Activated CD4-positive, alpha-beta T cell treated with anti-CD3 and anti-CD28 coated beads, Interleukin-2, amount 50 U/mL, for 1 hour (primary cell): ENCODE results near the gene IGF2BP3.

Experiments
- DNase-seq: peaks from one replicate; pipeline ENCODE4 v3.0.0-alpha.2; 2020

Gene IGF2BP3

DNA sequence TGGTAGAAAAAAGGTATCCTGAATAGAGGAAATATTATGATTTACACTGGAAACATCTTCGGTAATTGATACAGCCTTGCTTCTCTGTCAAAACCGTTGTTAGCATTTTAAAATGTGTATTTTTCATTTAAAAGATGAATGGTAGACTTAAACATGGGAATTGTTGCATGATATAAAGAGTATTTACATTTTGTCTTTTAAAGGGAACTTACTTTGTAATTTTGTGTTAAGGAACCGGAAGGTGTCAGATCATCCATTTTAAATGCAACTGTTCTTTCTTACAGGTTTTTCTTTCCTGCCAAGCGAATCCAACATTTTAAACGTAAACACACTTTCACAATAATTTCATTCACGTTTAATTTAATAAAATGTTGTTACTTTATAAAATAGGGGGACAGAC, 1.8 kb upstream of the IGF2BP3 start:
- DNase-seq: no peak

- DNase-seq: peak; percentile 16
These were observed 992 bp upstream of the IGF2BP3 start for GRCh38 chr7:23471106-23471859.

GRCh38 chr7:23469961-23470250, 385 bp downstream of the IGF2BP3 start:
- no peak for DNase-seq

DNA sequence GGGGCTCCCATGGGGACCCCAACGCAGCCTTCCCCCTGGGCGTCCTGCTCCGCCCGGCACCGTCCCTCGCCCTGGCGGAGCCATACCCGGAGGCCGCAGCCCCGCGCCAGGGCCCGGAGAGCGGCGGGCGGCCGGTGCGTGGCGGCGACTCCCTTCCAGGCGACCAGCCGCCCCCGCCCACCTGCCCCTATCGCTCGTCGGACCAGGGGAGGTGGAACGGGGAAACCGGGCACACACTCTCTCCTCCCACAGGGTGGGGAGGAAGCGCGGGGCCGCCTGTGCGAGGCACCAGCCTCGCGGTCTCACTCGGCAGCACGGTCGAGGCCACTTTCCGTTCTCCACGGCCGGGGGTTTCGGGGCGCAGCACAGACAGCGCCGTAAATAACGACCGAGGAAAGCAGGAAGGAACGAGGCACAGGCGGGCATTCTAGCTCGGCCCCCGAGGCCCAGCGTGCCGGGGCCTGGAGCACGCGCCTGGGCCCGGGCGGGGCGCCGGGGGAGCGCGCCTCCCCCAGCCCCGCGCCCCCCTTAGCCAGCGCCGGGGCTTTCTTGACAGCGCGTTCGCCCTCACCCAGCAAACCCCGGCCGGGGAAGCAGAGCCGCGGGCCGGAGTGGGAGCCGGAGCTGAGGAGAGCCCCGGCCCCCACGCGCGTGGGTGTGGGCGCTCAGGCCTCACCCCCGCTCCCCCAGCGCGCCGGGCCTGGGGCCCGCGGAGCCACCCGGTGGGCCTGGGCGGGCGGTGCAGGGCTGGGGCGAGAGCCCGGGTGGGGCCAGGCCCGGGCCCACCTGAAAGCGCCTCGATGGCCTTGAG, 936 bp downstream of the IGF2BP3 start:
- DNase-seq: peak; percentile 29

DNA sequence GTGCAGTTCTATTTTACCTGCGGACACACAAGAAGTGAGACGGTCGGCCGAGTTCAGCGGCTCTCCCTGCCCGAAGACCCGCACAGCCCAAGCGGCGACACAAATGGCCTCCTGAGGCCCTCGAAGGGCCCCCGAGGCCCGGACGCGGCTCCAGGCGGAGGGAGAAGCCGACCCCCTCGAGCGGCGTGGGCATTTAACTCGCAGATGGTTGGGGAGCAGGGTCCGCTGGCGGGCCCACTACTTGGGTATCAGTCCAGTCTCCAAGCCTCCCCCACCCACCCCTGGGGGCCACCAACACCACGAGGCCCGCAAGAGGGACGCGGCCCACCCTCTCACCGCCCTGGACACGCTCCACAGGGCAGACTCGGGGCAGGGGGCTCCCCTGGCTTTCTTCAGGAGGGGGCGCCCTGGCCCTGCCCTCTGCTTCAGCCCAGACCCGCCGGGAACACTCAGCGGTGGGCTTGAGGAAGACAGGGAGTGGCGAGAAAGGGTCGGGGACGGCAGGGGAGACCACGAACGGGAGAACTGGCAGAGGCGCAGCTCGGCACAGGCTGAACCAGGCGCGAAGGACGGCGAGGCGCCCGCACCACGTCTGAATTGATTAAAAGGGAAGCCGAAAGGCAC, 1.7 kb downstream of the IGF2BP3 start:
- peak; percentile 11 for DNase-seq

GRCh38 chr7:23467806-23468525, 2.3 kb downstream of the IGF2BP3 start:
- peak; percentile 4 for DNase-seq

DNA sequence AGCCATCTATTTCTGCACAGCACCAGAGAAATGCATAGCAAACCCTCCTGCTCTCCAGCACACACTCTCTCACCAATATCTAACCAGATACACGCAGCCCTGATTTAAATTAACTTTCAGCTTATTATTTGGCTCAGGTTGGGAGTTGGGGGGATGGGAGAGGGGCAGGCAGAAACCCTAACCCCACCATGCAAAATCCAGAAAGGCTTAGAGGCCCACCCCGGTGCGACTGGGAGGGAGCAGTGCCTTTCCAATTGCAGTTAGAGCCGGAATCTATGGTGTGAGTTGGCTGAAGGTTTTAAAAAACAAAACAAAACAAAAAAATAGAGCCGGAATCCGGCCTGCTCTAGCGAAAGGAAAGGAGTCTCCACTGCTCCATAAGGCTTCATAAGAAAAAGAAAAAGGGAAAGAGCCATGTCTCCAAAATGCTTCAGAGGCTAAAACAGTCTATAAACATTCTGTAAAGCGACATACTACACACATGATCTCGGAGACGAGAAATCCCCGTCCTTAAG, 2.9 kb downstream of the IGF2BP3 start:
- no peak for DNase-seq

DNA sequence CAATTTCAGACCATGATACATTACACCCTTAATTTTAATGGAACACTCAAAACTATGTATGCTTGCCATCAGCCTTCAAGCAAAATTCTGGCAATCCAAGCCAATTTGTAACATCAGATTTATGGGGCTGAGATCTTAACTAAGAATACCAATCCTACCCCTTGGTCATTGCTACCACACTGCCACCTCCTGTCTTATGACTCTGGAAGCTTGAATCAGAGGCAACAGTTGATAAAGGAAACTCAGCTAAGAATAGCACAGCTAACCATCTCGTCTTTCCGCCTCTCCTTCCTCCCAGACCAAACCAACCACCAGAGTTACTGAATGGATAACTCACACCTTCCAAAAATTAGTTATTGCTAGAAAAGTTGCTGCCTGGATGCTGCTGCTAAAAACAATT, 7.4 kb downstream of the IGF2BP3 start:
- no peak for DNase-seq

DNA sequence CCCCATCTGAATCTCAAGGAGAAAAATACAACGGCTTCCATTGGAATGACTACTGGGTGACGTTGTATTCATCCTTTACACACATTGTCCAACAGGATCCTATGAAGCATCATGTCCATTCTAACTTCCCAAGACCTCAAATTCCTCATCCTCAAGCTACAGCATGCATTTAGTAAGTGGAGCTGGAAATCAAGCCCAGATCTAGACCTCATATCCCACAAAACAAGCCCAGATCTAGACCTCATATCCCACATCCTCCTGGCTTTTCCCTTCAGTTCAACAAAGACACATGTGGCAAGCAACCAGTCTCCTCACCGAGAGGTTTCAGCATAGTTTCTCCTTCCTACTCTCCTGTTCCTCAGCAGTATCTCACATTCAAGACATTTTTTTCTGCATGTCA, 12.2 kb downstream of the IGF2BP3 start:
- no peak for DNase-seq

DNA sequence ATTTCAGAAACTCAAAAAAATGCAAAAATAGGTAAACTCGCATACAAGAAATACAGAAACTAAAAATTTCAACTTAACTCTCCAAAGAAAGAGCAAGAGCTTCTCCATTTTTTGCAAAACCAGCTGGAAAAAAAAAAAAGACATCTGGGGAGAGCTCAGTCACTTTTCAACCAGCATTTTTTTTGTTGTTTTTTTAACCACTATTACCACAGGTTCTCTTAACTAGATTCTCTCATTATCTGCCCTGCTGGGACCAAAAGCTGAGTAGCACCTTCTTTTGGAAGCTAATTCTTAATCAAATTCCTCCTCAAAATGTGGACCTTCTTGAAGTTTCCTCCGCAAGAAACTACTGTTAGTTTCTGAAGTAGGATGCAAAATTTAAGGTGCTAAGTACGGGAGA, 14.2 kb downstream of the IGF2BP3 start:
- no peak for DNase-seq

- no peak for DNase-seq
These were observed 15.3 kb downstream of the IGF2BP3 start for GRCh38 chr7:23454881-23455526.

GRCh38 chr7:23450518-23450917, 19.8 kb downstream of the IGF2BP3 start:
- no peak for DNase-seq

DNA sequence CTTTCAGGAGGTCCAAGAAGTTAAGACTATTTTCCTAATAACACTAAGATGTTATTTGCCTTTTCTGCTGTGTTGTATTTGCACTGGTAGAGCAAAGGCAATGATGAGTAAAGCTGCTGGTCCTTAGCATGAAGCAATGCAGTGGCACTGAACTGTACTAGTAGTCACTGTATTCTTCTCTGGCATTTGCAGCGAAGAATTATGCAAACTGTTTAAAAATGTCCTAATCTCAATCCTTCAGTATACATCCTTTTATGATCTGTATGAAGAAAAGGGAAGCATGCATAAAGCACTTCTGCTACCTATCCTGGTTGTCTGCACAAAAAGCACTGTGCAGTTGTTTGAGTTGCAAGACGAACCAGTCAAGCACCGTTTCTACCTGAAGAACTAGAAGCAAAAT, 20.4 kb downstream of the IGF2BP3 start:
- DNase-seq: no peak

DNA sequence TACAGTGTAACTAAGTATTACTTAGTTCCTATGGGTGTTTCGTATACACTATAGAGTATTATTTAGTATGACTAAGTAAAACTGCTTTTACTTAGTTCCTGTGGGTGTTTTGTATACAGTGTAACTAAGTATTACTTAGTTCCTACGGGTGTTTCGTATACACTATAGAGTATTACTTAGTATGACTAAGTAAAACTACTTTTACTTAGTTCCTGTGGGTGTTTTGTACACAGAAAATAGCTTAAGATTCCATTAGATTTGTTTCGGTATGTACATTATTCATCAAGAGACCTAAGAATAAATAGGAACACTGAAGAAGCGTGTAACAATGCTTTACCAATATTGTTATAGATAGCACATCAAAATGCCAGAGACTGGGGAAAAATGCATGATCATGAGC, 25.0 kb downstream of the IGF2BP3 start:
- DNase-seq: no peak

- DNase-seq: no peak
These were observed 26.3 kb downstream of the IGF2BP3 start for GRCh38 chr7:23443974-23444373.

DNA sequence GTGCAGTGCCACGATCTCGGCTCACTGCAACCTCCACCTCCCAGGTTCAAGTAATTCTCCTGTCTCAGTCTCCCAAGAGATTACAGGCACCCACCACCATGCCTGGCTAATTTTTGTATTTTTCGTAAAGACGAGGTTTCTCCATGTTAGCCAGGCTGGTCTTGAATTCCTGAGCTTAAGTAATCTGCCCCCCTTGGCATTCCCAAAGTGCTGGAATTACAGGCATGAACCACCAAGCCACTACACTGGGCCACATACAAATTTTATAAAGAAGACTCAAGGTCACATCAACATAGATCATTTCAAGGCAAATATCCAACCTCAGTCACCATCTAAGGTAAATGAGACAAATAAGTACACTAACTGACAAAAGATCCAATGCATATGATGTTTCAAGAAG, 32.1 kb downstream of the IGF2BP3 start:
- DNase-seq: no peak

DNA sequence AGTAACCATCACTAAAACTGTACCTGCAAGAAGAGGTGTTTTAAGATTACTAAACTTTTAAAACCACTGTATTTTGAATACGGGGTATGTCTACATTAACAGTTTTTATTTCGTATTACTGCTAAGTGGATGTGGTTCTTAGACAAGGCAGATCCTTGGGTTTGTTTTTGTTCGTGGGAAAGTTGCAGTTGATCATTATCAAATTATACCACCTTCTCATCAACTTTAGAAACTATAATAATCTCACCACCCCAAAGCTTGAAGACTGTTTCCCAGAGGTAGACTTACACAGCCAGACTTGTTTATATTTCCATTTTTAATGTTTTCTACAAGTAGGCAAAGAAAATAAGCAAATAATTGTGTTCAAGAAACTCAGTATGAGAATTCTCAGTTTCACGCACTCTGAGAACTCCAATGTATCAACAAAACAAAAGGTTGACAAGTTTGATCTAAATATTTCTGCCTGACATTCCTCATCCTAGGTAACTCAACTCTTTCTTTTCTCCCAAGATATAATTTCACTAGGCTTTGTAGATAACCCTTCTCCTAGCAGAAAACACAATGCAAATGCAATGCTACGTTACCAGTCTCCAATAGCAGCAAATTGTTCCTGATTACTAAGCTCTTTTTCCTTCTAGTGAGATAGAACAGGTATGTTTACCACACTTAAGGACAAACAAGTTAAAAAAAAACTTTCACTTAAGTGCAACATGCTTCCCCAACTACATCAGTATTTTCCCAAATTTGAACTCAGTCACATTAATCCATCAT, 36.0 kb downstream of the IGF2BP3 start:
- no peak for DNase-seq

DNA sequence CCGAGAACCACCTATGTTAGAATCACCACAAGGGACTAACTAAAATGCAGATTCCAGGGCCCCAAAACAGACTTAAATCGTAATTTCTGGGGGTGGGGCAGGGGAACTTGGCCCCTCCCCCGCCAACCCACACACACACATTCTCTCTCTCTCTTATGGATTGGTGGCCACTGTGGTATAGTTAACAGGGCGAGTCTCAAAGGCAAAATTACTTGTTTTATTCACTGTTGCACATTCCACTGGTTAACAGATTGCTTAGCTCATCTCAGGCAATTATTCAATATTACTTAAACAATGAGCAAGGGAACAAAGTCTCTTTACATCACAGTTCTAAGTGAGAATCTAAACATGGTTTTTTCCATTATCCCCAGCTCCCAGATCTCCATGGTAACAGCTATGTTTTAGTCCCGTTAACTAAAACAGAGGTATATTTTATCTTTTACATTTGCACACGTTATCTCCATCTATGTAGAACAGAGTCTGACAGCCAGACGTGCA, 38.5 kb downstream of the IGF2BP3 start:
- DNase-seq: no peak

- no peak for DNase-seq
These were observed 39.4 kb downstream of the IGF2BP3 start for GRCh38 chr7:23430893-23431259.

DNA sequence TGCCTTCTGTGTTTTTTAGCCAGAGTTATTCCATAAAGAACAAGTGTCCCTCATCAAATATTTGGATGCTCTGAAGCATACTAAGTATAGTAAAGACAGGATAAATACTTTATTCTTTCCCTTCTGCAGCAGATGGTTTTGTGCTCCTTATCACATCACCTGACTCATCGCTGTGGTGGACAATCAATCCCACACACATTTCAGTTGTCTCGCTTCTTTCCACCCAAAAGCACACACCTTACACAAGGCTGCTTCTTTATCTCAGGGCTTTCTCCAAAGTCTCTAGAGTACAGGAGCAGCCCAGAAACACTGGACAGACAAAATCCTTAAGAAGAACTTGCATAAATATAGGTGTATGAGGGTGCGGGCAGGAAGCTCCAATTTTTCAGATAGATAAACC, 43.4 kb downstream of the IGF2BP3 start:
- DNase-seq: no peak

DNA sequence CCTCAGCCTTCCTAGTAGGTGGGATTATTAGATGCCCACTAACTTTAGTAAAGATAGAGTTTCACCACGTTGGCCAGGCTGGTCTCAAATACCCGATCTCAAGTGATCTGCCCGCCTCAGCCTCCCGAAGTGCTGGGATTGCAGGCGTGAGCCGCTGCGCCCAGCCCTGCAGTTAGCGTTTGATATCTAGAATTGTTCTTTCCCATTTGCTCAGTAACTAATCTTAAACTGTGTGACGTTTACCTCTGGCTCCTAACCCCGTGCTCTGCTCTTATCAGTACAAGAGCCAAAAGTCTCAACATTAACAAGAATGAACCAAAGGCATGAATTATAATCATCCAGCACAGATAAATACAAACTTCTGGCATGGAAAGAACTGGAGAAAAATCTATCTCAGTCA, 47.4 kb downstream of the IGF2BP3 start:
- no peak for DNase-seq

DNA sequence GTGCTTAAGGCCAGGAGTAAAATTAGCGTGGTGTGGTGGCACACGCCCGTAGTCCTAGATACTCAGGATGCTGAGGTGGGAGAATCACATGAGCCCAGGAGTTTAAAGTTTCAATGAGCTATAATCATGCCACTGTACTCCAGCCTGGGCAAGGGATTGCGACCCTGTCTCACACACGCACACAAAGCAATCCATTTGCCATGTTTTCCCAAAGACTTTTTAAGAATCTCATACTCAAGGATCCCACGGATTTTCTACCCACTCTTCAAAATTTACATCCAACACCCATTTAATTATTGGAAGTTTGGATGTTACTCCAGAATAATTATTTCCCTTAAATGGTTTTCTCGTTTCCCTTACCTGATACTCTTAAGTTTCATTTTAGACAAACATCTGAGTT, 47.9 kb downstream of the IGF2BP3 start:
- DNase-seq: no peak
